Measurements from ENCODE around the gene ACOT8.

DNA sequence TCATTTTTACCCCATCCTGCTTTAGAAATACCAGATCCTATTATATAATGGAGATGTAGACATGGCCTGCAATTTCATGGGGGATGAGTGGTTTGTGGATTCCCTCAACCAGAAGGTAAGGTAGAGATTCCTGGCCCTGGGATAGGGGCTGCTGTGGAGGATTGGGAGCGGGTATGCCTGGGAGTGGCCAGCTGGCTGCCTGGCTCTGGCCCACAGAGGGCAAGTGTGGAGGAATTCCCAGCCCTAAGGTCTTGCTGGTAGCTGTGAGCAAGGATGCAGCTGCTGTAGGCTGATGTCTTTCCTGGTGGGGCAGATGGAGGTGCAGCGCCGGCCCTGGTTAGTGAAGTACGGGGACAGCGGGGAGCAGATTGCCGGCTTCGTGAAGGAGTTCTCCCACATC, 40.5 kb upstream of the ACOT8 start:
- TF ChIP-seq, protein P1, sequence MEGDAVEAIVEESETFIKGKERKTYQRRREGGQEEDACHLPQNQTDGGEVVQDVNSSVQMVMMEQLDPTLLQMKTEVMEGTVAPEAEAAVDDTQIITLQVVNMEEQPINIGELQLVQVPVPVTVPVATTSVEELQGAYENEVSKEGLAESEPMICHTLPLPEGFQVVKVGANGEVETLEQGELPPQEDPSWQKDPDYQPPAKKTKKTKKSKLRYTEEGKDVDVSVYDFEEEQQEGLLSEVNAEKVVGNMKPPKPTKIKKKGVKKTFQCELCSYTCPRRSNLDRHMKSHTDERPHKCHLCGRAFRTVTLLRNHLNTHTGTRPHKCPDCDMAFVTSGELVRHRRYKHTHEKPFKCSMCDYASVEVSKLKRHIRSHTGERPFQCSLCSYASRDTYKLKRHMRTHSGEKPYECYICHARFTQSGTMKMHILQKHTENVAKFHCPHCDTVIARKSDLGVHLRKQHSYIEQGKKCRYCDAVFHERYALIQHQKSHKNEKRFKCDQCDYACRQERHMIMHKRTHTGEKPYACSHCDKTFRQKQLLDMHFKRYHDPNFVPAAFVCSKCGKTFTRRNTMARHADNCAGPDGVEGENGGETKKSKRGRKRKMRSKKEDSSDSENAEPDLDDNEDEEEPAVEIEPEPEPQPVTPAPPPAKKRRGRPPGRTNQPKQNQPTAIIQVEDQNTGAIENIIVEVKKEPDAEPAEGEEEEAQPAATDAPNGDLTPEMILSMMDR (IDR thresholded peaks at IDR 0.05) = no peak
- no peak for TF ChIP-seq POLR2A (IDR thresholded peaks at IDR 0.05)
